ENCODE data around the gene SNX27.

- TF ChIP-seq POLR2A (IDR thresholded peaks at IDR 0.05), result no peak
- TF ChIP-seq, protein P1, sequence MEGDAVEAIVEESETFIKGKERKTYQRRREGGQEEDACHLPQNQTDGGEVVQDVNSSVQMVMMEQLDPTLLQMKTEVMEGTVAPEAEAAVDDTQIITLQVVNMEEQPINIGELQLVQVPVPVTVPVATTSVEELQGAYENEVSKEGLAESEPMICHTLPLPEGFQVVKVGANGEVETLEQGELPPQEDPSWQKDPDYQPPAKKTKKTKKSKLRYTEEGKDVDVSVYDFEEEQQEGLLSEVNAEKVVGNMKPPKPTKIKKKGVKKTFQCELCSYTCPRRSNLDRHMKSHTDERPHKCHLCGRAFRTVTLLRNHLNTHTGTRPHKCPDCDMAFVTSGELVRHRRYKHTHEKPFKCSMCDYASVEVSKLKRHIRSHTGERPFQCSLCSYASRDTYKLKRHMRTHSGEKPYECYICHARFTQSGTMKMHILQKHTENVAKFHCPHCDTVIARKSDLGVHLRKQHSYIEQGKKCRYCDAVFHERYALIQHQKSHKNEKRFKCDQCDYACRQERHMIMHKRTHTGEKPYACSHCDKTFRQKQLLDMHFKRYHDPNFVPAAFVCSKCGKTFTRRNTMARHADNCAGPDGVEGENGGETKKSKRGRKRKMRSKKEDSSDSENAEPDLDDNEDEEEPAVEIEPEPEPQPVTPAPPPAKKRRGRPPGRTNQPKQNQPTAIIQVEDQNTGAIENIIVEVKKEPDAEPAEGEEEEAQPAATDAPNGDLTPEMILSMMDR (IDR thresholded peaks at IDR 0.05), result no peak
These were observed 29.4 kb downstream of the SNX27 start for GRCh38 chr1:151641229-151641628.
